HG03342 (cell line): ENCODE measurements around the gene TNRC6A.

Source experiments
- ATAC-seq: cut with Tn5 transposase; IDR thresholded peaks from one replicate; pipeline ENCODE4 v1.9.1; 2021; ENCODE audit warnings: mild to moderate bottlenecking, moderate library complexity; ENCODE audit not compliant: unreplicated experiment

Gene TNRC6A

GRCh38 chr16:24863582-24864437 is 134.4 kb downstream of the TNRC6A start:
- no peak for ATAC-seq

- no peak for ATAC-seq
These were observed 139.6 kb downstream of the TNRC6A start for GRCh38 chr16:24869033-24869432.

GRCh38 chr16:24871891-24872290 is 142.4 kb downstream of the TNRC6A start:
- no peak for ATAC-seq

DNA sequence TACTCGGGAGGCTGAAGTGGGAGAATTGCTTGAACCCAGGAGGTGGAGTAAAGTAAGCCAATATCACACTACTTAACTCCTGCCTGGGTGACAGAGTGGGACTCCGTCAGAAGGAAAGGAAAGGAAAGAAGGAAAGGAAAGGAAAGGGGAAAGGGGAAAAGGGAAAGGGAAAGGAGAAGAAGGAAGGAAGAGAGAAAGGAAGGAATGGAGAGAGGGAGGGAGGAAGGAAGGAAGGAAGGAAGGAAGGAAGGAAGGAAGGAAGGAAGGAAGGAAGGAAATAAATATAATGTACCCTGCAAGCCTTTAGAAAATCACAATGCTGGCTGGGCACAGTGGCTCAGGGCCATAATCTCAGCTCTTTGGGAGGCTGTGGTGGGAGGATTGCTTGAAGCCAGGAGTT is 143.6 kb downstream of the TNRC6A start:
- no peak for ATAC-seq

DNA sequence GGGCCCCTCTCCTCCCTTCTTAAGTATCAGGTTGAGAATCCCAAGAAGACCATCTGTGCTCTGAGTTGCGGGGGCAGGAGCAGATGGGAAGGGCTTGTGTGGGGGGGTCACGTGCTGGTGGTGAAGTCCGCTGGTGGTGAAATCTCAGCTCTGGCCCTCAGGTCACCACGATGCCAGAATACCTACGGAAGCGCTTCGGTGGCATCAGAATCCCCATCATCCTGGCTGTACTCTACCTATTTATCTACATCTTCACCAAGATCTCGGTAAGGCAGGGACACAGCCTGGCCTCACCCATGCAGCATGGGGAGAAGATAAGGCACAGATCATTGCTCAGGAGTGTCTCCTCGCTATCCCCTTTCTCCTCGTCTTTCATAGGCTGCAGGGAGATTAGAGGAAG is 146.0 kb downstream of the TNRC6A start:
- no peak for ATAC-seq
